C4-2B (cell line): ENCODE measurements around the gene WTIP.

Experiments used
- CTCF ChIP-seq: fragments of 450-650 bp; conservative IDR thresholded peaks from 2 replicates; pipeline ENCODE4 v1.5.1; 2017; ENCODE audit warnings: mild to moderate bottlenecking
- ZFX ChIP-seq: fragments of 450-650 bp; IDR thresholded peaks from 2 replicates; pipeline ENCODE4 v1.6.1; 2017

- TF ChIP-seq CTCF (no peak), ZFX (no peak)
Measured at GRCh38 chr19:34461375-34462100, 20.0 kb upstream of the WTIP start.
